HG03342 (cell line): ENCODE data around the gene NRG2.
A peak's percentile ranks its signal among the peaks of the same experiment; 100 is the strongest.

ENCODE experiments used
- ATAC-seq: cut with Tn5 transposase; IDR thresholded peaks from one replicate; pipeline ENCODE4 v1.9.1; 2021; ENCODE audit warnings: mild to moderate bottlenecking, moderate library complexity; ENCODE audit not compliant: unreplicated experiment

The NRG2 gene

DNA sequence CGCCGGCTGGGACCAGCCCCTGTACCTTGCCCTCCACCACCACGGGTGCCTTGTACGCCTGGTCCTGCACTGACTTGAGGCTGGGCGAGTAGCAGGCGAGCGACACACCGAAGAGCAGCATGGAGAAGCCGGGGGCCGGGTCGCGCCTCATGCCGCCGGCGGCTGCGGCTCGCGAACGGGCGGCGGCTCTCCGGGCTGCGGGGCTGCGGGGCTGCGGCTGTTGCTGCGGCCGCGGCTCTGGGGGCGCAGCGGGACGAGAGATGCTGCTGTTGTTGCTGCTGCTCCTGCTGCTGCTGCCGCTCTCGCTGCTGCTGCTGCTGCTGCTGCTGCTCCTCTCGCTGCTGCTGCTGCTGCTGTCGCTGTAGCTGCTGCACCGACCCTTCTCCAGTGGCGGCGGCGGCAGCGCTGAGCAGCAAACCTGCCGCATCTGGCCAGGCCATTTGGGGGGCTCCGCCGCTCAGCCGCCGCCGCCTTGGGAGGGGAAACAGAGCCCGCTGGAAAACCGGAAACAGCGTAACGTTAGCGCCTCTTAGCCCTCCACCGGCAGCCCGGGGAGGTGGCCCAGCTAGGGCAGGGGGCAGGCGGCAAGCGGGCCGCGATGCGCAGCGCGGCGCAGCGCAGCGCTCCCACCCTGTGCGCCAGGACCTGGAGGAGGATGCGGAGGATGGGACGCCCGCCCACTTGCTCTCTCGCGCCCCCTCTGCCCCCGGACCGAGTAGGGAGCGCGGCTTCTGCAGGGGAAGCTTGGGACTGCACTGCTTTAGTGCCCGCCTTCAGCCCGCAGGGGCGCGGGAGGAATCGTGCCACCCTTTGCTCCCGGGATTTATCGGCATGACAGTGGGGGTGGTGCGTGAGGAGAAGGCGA, at the start of gene NRG2:
Gene NRG2 (minus strand): TSS at position 657 of the 865 bp plus-strand sequence.
- peak; percentile 53 for ATAC-seq

DNA sequence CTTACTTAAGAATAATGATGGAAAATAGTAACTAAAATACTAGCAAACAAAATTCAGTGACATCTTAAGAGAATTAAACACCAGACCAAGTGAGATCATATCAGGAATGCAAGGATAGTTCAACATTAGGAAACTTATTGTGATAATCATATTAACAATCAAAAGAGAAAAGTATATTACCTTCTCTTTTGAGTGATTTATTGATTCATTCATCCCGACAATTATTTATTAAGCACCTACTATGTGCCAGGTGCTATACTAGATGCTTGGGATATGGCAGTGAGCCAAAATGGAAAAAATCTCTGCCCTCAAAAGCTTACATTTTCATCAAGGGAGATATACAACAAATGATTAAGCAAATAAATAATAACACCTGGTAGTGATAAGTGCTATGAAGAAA, 47.2 kb upstream of the NRG2 start:
- no peak for ATAC-seq

DNA sequence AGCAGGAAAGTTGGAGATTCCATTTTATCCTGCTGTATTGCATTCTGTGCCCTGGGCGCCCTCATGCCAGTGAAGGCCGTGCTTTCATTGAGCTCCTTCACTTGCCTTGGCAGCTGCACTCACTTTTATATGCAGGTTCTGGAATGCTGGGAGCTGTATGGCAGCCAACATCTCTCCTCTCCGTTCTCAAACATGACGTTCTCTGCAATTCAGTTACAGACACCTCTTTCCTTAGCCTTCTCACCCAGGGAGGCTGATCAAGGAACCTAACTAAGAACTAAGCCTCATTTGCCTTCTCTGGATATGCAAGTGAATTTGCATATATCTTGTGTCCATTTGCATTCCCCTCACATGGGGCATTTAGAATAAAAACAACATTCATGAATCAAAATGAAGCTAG, 41.4 kb upstream of the NRG2 start:
- no peak for ATAC-seq

DNA sequence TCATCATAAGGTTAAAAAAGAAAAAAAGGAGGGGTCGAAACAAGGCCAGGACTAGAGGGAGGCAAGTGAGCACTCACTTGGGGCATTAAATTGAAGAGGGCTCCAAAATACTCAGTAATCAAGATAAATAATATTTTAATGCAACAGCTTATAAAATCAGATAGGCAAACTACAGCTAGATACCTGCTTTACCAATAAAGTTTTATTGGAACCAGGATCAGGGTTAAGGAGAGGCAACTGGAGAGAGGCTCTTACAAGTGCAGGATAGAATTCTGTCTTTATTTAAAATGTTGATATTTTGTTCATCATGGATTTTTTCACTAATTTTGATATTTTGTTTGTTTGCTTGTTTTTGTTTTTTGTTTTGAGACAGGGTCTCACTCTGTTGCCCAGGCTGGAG, 40.6 kb upstream of the NRG2 start:
- ATAC-seq, result no peak

DNA sequence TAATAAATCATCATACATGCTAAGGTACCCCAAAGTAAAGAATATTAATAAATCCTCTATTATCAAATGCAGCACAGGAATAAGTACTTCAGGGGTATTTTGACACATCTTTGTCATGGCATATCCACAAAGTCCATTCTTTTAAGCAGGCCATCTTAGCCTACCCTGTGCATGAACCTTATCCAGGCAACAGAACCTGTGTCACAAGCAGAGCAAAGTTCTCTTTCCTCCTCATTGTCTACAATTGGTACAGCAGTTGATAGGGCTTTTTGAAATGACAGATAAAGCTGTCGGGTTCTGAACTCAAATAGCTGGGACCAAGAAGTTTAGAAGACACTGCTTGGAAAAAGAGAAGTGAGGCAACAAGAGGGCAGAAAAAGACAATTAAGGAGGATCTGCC, 40.0 kb upstream of the NRG2 start:
- no peak for ATAC-seq

DNA sequence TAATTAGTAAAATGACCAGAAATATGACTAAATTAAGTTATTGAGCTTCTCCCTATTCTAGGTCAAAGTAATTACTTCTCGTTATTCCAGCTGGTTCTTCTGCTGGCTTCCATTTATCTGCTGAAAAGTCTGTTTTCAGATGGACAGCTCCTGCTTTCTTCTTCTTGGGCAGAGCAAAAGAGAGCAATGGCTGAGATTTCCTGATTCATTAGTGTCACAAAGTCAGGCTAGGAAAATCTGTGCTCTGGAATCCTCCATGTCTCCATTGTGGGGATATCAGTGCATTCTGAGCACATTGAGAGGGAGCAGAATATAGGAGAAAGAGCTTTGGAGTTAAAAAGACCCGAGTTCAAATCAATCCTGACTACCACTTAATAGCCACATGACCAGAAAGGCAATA, 33.7 kb upstream of the NRG2 start:
- ATAC-seq, result no peak

DNA sequence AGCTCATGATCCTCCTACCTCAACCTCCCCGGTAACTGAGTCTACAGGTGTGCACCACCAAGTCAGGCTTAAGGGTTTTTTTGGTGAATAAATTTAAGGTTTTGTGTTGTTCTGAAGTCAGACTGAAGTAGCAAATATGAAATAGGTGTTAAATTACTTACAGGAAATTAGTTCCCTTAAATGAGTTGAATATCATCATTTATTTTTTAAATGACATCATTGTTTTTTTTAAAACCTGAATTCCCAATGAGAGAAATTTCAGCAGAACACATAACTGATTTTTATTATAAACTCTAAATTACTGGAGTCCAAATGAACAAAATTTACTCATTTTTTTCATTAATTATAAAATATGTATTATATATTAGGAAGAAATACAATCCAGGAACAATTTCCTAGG, 33.0 kb upstream of the NRG2 start:
- no peak for ATAC-seq

DNA sequence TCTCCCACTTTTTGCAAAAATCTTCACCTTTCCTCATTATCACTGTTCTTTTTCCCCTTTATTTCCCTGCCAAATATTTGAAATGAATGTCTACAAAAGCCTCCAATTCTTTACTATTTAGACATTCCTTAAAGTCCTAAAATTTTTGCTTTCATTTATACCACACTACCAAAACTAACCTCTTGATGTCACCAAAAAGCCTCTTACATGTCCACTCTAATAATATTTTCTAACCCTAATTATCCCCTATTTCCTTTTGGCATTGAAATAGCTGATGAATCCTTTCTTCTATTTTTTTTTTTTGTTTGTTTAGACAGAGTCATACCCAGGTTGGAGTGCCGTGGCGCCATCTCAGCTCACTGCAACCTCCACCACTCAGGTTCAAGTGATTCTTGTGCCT, 32.3 kb upstream of the NRG2 start:
- no peak for ATAC-seq

DNA sequence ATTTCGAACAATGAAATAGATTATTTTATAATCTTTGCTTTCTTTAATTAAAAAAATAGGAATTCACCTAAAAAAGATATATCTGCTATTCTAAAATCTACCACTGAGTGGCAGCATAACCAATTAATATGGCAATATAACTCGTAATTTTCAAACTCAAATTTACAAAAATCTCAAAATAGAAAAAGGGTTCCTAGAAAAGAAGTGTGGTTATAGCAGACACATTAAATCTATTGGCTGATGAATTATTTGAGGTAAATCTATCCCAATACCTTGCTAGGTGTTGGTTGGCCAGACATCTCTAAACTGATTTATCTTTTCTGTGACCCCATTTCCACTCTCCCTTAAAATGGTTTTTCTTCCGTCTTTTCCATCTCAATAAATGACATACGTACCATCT, 30.2 kb upstream of the NRG2 start:
- no peak for ATAC-seq

DNA sequence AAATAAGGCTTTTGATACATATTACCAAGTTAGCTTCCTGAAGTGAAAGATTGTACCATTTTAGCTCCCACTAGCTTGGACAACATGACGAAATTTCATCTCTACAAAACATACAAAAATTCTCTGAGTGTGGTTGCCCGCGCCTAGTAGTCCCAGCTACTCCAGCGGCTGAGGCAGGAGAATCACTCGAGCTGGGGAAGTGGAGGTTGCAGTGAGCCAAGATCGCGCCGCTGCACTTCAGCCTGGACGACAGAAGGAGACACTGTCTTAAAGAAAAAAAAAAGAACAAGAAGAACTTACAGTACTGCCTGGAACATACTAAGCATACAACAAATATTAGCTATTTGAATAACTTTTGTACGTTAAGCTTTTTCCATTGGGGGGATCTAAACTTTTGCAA, 29.7 kb upstream of the NRG2 start:
- ATAC-seq, result no peak

DNA sequence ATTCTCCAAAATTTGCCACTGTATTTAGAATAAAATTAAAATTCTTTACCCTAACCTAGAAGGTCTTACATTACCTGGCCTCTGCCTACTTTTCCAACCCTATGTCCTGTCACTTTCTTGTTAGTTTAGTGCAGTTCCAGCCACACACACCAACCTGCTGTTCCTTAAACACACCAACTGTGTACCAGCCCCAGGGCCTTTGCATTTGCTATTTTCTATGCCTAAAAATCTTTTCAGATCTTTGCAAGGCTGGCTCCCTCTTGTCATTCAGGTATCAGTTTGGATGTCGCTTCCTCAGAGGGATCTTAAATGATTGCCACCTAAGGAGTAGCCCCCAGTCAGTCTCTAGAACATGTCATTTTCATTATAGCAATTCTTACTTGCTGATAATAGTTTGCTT, 17.7 kb upstream of the NRG2 start:
- ATAC-seq, result no peak

DNA sequence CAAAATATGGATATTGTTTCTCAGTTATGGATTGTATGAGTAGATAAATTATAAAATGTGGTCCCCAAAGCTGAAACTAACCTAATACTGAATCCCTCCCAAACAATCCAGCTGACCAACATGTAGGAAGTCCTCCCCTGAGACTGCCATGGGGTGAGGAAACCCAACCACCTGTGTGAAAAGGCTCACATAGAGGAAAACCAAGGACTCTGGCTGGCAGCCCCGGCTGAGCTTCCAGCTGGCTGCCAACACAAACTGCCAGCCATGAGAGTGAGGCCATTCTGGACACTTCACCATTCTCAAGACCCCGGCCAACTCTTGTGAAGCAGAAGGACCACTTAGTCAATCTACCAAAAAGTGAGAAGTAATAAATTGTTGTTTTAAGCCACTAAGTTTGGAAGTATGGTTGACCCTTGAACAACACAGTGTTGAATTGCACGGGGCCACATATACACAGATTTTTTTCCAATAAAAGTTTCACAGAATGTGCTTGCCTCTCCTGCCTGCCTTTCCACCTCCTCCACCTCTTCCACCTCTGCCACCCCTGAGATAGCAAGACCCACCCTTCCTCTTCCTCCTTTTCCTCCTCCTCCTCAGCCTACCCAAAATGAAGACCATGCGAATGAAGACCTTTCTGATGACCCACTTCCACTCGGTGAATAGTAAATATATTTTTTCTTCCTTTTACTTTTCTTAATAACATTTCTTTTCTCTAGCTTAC, 15.3 kb upstream of the NRG2 start:
- ATAC-seq, result no peak

DNA sequence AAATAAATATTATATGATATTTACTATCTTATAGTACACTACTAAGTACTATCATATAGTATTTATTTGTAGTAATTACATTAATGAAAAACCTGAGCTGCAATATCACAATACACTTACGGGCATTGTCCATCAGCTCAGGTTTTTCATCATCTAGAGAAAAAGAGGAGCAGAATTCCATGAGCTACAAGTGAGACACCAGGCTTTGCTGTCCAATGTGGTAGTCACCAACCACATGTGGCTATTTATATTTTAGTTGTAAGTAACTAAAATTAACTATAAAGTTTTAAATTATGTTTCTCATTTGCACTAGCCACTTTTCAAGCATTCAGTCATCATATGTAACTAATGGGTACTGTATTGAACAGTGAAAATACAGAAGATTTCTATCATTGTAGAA, 13.8 kb upstream of the NRG2 start:
- no peak for ATAC-seq

DNA sequence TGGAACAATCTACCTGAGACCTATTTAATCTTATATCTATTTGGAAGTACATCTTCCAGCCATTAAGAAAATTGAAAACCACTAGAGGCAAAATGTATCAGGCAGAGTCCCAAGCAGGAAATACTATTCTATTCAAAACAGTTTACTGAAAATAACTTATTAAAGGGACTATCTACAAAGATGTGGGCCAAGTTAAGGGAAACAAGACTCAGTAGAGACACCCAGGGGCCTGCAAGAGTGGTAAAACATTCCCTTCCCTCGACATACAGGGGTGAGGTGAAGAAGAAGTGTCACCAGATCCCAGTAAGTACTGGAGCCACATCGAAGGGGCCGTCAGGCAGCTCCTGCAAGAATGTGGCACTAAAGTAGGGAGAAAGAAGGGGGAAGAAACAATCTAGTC, 12.1 kb upstream of the NRG2 start:
- ATAC-seq, result no peak

DNA sequence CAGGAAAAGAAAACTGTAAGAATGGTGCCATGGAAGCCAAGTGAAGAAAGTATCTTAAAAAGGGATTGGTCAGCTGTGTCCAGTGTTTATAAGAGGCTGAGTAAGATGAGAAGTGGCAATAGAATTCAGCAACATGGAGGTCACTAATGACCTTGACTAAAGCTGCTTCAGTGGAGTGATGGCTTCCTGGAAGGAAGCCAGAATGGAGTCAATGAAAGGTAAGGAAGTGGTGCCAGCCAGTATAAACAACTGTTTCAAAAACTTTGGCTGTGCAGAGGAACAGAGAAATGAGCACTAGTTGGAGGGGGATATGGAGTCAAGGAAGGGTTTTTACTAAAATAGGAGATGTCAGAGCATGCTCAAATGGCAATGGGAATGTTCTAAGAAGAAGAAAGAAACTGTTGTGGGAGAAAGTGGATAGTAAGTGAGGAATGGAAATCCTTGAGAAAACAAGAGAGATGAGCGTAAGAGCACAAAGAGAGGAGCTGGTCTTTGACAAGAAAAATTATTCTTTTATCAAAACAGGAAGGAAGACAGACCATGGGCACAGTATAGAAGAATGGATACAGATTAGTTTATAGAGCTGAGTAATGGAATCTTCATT, 11.1 kb upstream of the NRG2 start:
- ATAC-seq, result no peak

DNA sequence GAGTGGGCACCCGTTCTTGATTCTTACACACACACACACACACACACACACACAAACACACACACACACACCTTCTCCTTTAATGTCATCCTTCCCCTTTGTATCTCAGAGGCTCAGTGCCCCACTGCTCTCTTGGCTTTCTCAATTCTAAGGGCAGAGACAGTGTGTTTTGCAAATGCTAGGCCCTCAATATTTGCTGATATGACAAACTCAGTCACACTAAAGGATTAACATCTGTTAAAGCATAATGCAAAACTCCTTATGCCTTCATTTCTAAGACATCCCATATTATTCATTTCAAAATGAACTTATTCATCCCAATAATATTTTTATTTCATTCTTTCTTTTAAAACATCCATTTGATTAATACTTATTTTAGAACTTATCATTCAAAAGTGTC, 8.9 kb upstream of the NRG2 start:
- no peak for ATAC-seq

DNA sequence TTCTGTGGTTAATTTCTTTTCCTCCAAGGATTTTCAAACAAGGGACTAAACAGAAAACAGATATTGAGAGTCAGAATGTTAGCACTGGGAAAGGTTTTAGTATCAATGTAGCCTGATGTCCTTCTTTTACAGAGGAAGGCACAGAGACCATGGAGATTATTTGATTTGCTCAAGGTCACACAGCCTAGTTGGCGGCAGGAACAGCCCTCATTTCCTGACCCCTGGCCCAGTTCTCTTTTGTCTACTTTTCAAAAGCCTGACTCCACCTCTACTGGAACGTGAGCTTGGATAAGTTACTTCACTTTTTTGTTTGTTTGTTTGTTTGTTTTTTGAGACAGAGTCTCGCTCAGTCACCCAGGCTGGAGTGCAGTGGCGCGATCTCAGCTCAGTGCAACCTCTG, 6.6 kb upstream of the NRG2 start:
- no peak for ATAC-seq

DNA sequence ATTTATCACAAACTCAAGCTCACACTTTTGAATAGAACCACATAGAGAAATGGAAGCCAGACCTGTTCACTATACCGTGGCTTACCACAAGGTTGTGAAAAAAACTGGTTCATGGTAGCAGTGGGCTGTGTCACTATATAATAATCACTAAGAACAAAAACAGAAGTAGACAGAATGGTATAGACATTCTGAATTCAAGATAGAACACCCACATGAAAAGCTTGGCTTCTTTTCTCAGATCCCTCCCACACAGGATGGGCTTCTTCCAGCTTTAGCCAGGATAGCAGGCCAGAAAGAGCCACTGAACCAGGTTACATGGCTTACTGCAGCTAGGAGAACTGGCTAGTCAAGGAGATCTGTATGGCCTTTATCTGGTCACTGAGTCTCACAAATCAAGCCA, 6.1 kb upstream of the NRG2 start:
- ATAC-seq, result no peak

DNA sequence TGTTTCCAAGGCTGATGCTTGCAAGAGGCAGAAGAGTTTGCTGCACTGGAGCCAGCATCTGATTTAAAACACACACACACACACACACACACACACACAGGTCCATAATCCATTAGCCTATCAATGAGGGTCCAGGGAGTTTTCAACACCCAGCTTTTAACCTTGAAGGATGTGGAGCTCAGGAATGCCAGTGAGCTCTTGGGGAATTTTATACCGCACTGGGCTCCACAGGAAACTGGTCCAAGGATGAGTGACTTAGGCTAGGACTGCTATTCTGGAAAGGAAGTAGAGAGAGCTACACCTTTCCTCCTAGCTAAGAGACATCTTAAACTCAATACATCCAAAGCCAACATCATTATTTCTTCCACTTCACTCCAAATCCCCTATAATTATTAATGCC, 942 bp upstream of the NRG2 start:
- no peak for ATAC-seq

DNA sequence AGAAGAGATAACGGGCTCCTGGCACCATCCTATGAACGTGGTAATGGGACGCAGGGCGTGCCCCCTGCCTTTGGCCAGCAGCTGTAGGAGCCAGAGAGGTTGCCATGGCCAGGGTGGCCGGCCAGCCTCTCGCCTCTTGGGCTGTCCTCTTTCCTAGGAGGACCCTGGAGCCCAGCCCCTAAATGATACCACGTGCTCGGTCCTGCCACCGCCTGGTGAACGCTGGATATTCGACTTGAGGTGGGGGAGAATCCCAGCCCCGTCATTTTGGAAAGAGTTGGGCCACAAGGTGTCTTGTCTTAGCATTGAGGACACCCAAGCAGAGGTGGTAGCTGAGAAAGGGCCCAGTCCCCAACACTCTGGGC, 391 bp upstream of the NRG2 start:
- peak; percentile 11 for ATAC-seq

DNA sequence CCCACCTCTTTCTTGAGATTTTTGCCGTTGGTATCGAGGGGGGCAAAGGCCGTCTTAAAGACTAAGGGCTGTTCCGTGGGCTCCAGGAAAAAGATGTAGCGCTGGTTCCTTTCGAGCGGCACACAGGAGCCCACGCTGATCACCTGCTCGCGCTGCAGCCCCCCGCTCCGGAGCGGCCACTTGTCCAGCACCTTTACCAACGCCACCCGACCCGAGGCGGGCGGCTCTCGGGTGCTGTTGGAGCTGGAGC, 781 bp downstream of the NRG2 start:
- no peak for ATAC-seq
